SK-N-SH treated with all-trans-retinoic acid at 6 μM for 48 hours (cell line): ENCODE measurements around the gene ACBD4.

Experiments
- ATAC-seq: fragments of 200-7000 bp; cut with Tn5 transposase; 3 replicates; pipeline ENCODE4 v1.9.1; 2020; ENCODE audit warnings: mild to moderate bottlenecking, moderate library complexity
- ARNTL ChIP-seq: fragments of 450-650 bp; formaldehyde crosslinking; IDR thresholded peaks from 2 replicates; pipeline ENCODE4 v1.5.0; 2020; ENCODE audit warnings: low read depth, mild to moderate bottlenecking, moderate library complexity, borderline replicate concordance
- BACH2 ChIP-seq: fragments of 250-450 bp; sonication (Bioruptor Pico); IDR thresholded peaks from 2 replicates; pipeline ENCODE4 v1.9.0; 2021; ENCODE audit warnings: mild to moderate bottlenecking, borderline replicate concordance
- CSDC2 ChIP-seq: fragments of 250-450 bp; sonication (Bioruptor Pico); IDR thresholded peaks from 2 replicates; pipeline ENCODE4 v1.5.0; 2020; ENCODE audit warnings: mild to moderate bottlenecking, moderate library complexity
- ESRRG ChIP-seq: fragments of 250-450 bp; sonication (Bioruptor Pico); IDR thresholded peaks from 2 replicates; pipeline ENCODE4 v1.6.1; 2021; ENCODE audit warnings: mild to moderate bottlenecking
- ISL1 ChIP-seq: fragments of 250-450 bp; sonication (Bioruptor Pico); IDR thresholded peaks from 2 replicates; pipeline ENCODE4 v2.1.2; 2022; ENCODE audit warnings: mild to moderate bottlenecking, moderate library complexity
- OSR1 ChIP-seq: fragments of 250-450 bp; sonication (Bioruptor Pico); IDR thresholded peaks from 2 replicates; pipeline ENCODE4 v1.8.0; 2022; ENCODE audit warnings: moderate library complexity, mild to moderate bottlenecking, inconsistent platforms
- PATZ1 ChIP-seq: fragments of 250-450 bp; sonication (Bioruptor Pico); IDR thresholded peaks from 2 replicates; pipeline ENCODE4 v1.8.0; 2020; ENCODE audit warnings: mild to moderate bottlenecking, moderate library complexity, borderline replicate concordance
- POU6F1 ChIP-seq: fragments of 250-450 bp; sonication (Bioruptor Pico); IDR thresholded peaks from 2 replicates; pipeline ENCODE4 v1.8.0; 2021; ENCODE audit warnings: low read depth, mild to moderate bottlenecking, moderate library complexity, borderline replicate concordance
- PPARA ChIP-seq: fragments of 250-450 bp; sonication (Bioruptor Pico); IDR thresholded peaks from 2 replicates; pipeline ENCODE4 v1.5.0; 2020; ENCODE audit warnings: mild to moderate bottlenecking, borderline replicate concordance
- RARB ChIP-seq: fragments of 250-450 bp; sonication (Bioruptor Pico); IDR thresholded peaks from 2 replicates; pipeline ENCODE4 v1.8.0; 2021; ENCODE audit warnings: mild to moderate bottlenecking, moderate library complexity
- SNAI2 ChIP-seq: fragments of 250-450 bp; sonication (Bioruptor Pico); IDR thresholded peaks from 2 replicates; pipeline ENCODE4 v1.5.0; 2020; ENCODE audit warnings: mild to moderate bottlenecking, moderate library complexity
- TCF4 ChIP-seq: fragments of 250-450 bp; sonication (Bioruptor Pico); IDR thresholded peaks from 2 replicates; pipeline ENCODE4 v1.8.0; 2021; ENCODE audit warnings: mild to moderate bottlenecking, moderate library complexity, borderline replicate concordance
- TOX ChIP-seq: fragments of 250-450 bp; sonication (Bioruptor Pico); IDR thresholded peaks from 2 replicates; pipeline ENCODE4 v1.8.0; 2021; ENCODE audit warnings: mild to moderate bottlenecking, moderate library complexity, borderline replicate concordance
- ZC3H10 ChIP-seq: fragments of 250-450 bp; sonication (Bioruptor Pico); IDR thresholded peaks from 2 replicates; pipeline ENCODE4 v1.5.1; 2021; ENCODE audit warnings: mild to moderate bottlenecking, moderate library complexity
- ZFP3 ChIP-seq: fragments of 250-450 bp; sonication (Bioruptor Pico); IDR thresholded peaks from 2 replicates; pipeline ENCODE4 v1.5.0; 2020; ENCODE audit warnings: mild to moderate bottlenecking, moderate library complexity
- ZFP30 ChIP-seq: fragments of 450-650 bp; formaldehyde crosslinking; IDR thresholded peaks from 2 replicates; pipeline ENCODE4 v1.5.0; 2022; ENCODE audit warnings: mild to moderate bottlenecking, moderate library complexity
- ZNF565 ChIP-seq: fragments of 450-650 bp; formaldehyde crosslinking; conservative IDR thresholded peaks from 2 replicates; pipeline ENCODE4 v1.5.0; 2020; ENCODE audit warnings: low read depth, mild to moderate bottlenecking, moderate library complexity
- ZNF8 ChIP-seq: fragments of 450-650 bp; formaldehyde crosslinking; IDR thresholded peaks from 2 replicates; pipeline ENCODE4 v1.5.0; 2020; ENCODE audit warnings: mild to moderate bottlenecking, moderate library complexity
- TF ChIP-seq, protein P1 (sequence below): fragments of 250-450 bp; sonication (Bioruptor Pico); IDR thresholded peaks from 2 replicates; pipeline ENCODE4 v1.5.1; 2021; ENCODE audit warnings: mild to moderate bottlenecking, moderate library complexity
- TF ChIP-seq, protein P2 (sequence below): fragments of 250-450 bp; sonication (Bioruptor Pico); IDR thresholded peaks from 2 replicates; pipeline ENCODE4 v1.5.1; 2020; ENCODE audit warnings: low read depth, mild to moderate bottlenecking, moderate library complexity

The ACBD4 gene

GRCh38 chr17:45108051-45108450, 27.4 kb upstream of the ACBD4 start:
- TF ChIP-seq TCF4 (no peak), PPARA (CRISPR knock-in tag) (no peak), ZC3H10 (CRISPR knock-in tag) (no peak), OSR1 (CRISPR knock-in tag) (no peak), ZNF565 (CRISPR knock-in tag) (no peak), POU6F1 (CRISPR knock-in tag) (no peak), TOX (CRISPR knock-in tag) (no peak), CSDC2 (no peak), RARB (CRISPR knock-in tag) (no peak), ZFP30 (no peak), SNAI2 (no peak), ESRRG (CRISPR knock-in tag) (no peak)
- TF ChIP-seq, protein P1, sequence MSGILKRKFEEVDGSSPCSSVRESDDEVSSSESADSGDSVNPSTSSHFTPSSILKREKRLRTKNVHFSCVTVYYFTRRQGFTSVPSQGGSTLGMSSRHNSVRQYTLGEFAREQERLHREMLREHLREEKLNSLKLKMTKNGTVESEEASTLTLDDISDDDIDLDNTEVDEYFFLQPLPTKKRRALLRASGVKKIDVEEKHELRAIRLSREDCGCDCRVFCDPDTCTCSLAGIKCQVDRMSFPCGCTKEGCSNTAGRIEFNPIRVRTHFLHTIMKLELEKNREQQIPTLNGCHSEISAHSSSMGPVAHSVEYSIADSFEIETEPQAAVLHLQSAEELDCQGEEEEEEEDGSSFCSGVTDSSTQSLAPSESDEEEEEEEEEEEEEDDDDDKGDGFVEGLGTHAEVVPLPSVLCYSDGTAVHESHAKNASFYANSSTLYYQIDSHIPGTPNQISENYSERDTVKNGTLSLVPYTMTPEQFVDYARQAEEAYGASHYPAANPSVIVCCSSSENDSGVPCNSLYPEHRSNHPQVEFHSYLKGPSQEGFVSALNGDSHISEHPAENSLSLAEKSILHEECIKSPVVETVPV (CRISPR knock-in tag), result no peak
- TF ChIP-seq, all 23 proteins: peak for 0
- no peak; the same call in 1 of the 3 replicates for ATAC-seq

DNA sequence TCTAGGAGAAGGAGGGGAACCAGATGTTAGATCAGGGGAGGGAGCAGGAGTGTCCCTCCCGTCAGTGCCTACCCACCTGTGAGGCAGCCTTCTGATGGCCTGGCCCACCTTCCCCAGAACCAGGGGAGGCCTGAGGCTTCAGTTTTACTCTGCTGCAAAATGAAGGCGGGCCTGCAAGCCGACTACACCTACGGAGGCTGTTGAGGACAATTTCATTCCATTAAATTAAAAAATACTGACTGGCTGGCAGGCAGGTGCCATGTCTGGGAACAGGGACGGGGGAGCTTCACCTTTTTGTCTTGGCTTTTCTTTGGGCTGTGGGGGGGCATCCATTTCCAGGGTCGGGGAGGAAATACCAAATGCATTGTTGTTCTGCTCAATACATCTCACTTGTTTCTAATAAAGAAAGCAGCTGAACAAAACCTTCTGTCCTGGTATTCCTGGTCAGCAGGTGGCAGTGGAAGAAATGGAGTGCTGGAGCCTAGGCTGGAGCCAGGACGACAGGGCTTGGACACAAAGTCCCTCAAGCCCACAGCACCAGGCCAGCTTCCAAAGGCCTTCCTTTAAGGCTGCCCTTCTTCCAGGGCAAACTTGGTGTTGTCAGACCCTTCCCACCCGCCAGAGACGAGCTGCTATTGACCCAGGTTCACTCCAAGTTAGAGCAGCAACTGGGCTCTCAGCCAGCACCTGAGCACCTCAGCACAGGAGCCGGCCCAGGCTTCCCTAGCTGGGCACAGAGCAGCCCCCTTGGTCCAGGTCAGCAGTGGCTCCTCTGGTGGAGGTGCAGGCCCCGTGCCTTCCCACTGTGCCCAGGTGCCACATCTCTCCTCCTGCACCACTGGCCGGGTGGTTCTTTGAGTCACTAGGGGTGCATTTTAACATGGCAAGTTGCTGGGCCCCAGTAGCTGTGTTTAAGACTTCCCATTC, 26.6 kb upstream of the ACBD4 start:
- peak; percentile 17 for ATAC-seq

DNA sequence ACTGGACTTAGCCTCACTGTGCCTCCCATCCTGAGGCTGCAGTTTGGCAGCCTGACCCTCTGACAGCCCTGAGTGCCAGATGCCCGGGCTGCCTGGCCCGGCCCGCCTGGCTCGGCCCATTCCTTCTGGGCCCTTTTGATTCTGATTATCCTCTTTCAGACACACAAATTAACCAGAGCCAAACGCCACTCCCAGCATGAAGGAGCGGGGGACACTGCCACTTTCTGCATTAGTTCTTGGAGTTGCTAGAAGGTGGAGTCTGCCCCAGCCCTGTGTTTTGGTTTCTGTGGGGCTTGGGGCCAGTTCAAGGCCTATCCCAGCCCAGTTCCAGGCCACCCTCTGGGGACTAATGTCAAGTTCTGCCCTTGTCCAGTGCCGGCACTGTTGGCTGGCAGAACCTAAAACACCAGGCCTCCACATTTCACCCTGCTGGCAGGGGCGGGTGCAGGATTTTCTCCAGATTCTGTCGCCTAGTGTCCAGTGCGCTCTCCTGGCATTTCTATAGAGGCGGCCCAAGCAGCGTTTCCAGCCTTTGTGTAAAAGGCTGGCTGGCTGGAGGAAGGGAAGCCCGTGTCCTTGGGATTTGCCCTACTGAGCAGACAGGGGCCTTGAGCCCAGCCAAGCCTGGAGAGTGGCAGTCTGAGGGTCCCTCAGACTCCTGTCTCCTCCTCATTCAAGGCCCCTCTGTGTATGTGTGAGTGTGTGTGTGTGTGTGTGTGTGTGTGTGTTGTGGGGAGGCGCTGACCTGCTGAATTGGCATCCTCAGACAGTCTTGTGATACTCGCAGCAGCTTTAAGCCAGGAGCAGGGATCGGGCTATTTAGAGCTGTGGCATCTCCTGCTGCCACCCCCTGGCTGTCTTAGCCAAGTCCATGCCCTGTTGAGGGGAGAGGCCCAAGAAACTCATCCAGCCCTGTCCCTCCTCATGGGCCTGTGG, 24.5 kb upstream of the ACBD4 start:
- TF ChIP-seq ZFP3 (CRISPR knock-in tag) (no peak), ZFP30 (no peak), ESRRG (CRISPR knock-in tag) (no peak), TCF4 (no peak), BACH2 (no peak), OSR1 (CRISPR knock-in tag) (no peak), ZNF8 (CRISPR knock-in tag) (no peak), PATZ1 (no peak), POU6F1 (CRISPR knock-in tag) (no peak), PPARA (CRISPR knock-in tag) (no peak), ISL1 (CRISPR knock-in tag) (no peak)
- TF ChIP-seq, protein P1 (CRISPR knock-in tag), result no peak
- TF ChIP-seq, protein P2, sequence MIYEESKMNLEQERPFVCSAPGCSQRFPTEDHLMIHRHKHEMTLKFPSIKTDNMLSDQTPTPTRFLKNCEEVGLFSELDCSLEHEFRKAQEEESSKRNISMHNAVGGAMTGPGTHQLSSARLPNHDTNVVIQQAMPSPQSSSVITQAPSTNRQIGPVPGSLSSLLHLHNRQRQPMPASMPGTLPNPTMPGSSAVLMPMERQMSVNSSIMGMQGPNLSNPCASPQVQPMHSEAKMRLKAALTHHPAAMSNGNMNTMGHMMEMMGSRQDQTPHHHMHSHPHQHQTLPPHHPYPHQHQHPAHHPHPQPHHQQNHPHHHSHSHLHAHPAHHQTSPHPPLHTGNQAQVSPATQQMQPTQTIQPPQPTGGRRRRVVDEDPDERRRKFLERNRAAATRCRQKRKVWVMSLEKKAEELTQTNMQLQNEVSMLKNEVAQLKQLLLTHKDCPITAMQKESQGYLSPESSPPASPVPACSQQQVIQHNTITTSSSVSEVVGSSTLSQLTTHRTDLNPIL, result no peak
- ATAC-seq, result peak; percentile 19

More for the DNA sequence above, 26.6 kb upstream of the ACBD4 start:
- TF ChIP-seq, protein P1 (CRISPR knock-in tag), result no peak
- TF ChIP-seq ZFP30 (no peak), CSDC2 (no peak), ARNTL (no peak), PPARA (CRISPR knock-in tag) (no peak), OSR1 (CRISPR knock-in tag) (no peak), SNAI2 (no peak), ZFP3 (CRISPR knock-in tag) (no peak), RARB (CRISPR knock-in tag) (no peak)
